K562 (cell line): Measurements from ENCODE around the gene PPP1R37. TPM values are rescaled to one million over a fixed set of nuclear protein-coding genes. Genes with fewer than 3 reads are reported as not detected.
A peak's percentile ranks its signal among the peaks of the same experiment; 100 is the strongest.

Experiments used
- ASH1L ChIP-seq: fragments of 450-650 bp; IDR thresholded peaks from 2 replicates; pipeline ENCODE4 v1.6.1; 2018; ENCODE audit warnings: borderline replicate concordance, mild to moderate bottlenecking, low read depth; ENCODE audit not compliant: partially characterized antibody
- DACH1 ChIP-seq: fragments of 450-650 bp; IDR thresholded peaks from 2 replicates; pipeline ENCODE4 v1.6.1; 2018; ENCODE audit not compliant: partially characterized antibody
- EP400 ChIP-seq: fragments of 450-650 bp; IDR thresholded peaks from 2 replicates; pipeline ENCODE4 v1.6.1; 2017; ENCODE audit warnings: antibody characterized with exemption, mild to moderate bottlenecking, moderate library complexity
- EWSR1 ChIP-seq: fragments of 450-650 bp; IDR thresholded peaks from 2 replicates; pipeline ENCODE4 v1.6.1; 2018; ENCODE audit warnings: borderline replicate concordance, mild to moderate bottlenecking, low read depth, moderate library complexity; ENCODE audit not compliant: partially characterized antibody
- HNRNPL ChIP-seq: fragments of 200-400 bp; formaldehyde crosslinking; IDR thresholded peaks from 2 replicates; pipeline ENCODE4 v1.6.1; 2017; ENCODE audit warnings: low read depth, mild to moderate bottlenecking, low read length
- NRF1 ChIP-seq, 2 experiments: fragments of 450-650 bp; IDR thresholded peaks in 1 of 2; conservative IDR thresholded peaks in 1 of 2; 2 replicates each; pipeline ENCODE4 v1.6.1; 2014; ENCODE audit warnings: mild to moderate bottlenecking in 2 of 2
- PCBP2 ChIP-seq: fragments of 200-400 bp; formaldehyde crosslinking; IDR thresholded peaks from 2 replicates; pipeline ENCODE4 v1.6.1; 2018; ENCODE audit warnings: low read length, low read depth, mild to moderate bottlenecking, moderate library complexity; ENCODE audit not compliant: poor library complexity, severe bottlenecking
- RBM22 ChIP-seq: fragments of 200-400 bp; formaldehyde crosslinking; IDR thresholded peaks from 2 replicates; pipeline ENCODE4 v1.6.1; 2018; ENCODE audit warnings: low read length, low read depth; ENCODE audit not compliant: poor library complexity, severe bottlenecking
- SMAD3 ChIP-seq: fragments of 450-650 bp; formaldehyde crosslinking; conservative IDR thresholded peaks from 2 replicates; pipeline ENCODE4 v1.4.0; 2020; ENCODE audit warnings: mild to moderate bottlenecking
- SRF ChIP-seq, 2 experiments: fragments of 250-450, 450-650 bp in 1 of 2; sonication (Bioruptor Pico) in 1 of 2; sonication (generic) in 1 of 2; formaldehyde crosslinking; IDR thresholded peaks; 2 replicates each; pipeline versions ENCODE4 v1.5.0 to v1.5.1; 2020 to 2022; ENCODE audit warnings: mild to moderate bottlenecking in 1 of 2, missing genetic modification reagents in 1 of 2
- TAF15 ChIP-seq: fragments of 200-400 bp; formaldehyde crosslinking; IDR thresholded peaks from 2 replicates; pipeline ENCODE4 v1.6.1; 2017; ENCODE audit warnings: mild to moderate bottlenecking, low read depth, low read length, moderate library complexity
- ZNF146 ChIP-seq: IDR thresholded peaks from one replicate; pipeline ENCODE4 v1.6.1; 2018; ENCODE audit warnings: missing compliant biosample characterization; ENCODE audit not compliant: unreplicated experiment
- ZNF224 ChIP-seq: sonication (generic); formaldehyde crosslinking; IDR thresholded peaks from 2 replicates; pipeline ENCODE4 v1.8.0; 2022; ENCODE audit warnings: mild to moderate bottlenecking, missing genetic modification reagents
- ZNF407 ChIP-seq: fragments of 450-650 bp; IDR thresholded peaks from 2 replicates; pipeline ENCODE4 v1.6.1; 2016; ENCODE audit warnings: low read depth
- ZNF444 ChIP-seq: fragments of 250-450 bp; sonication (Bioruptor Pico); IDR thresholded peaks from 2 replicates; pipeline ENCODE4 v1.4.0; 2020; ENCODE audit warnings: mild to moderate bottlenecking, moderate library complexity
- ZNF586 ChIP-seq: fragments of 450-650 bp; formaldehyde crosslinking; conservative IDR thresholded peaks from 2 replicates; pipeline ENCODE4 v1.4.0; 2020; ENCODE audit warnings: mild to moderate bottlenecking, moderate library complexity
- polyA plus RNA-seq, 8 experiments: library from polyadenylated mRNA; depleted of rRNA in 4 of 8; stranded (reverse) in 5 of 8; unstranded in 3 of 8; fragments of >200 nt; fragmentation: Nextera tagmentation in 2 of 8; fragmentation: Illumina TruSeq in 1 of 8; extraction: Ambion mirVana in 2 of 8; extraction: Trizol in 1 of 8; gene quantifications; 2 replicates each; pipeline versions ENCODE4 v1.2.1 to v1.2.3, GENCODE V29; 2011 to 2014; ENCODE audit warnings: inconsistent platforms in 1 of 8, missing spikeins in 1 of 8
- total RNA-seq, 7 experiments: library from RNA; depleted of rRNA in 6 of 7; stranded (reverse); fragments of >200 nt in 6 of 7; fragmentation: Illumina TruSeq in 2 of 7; extraction: Trizol in 2 of 7; gene quantifications; 2 replicates each; pipeline versions ENCODE4 v1.2.1 to v1.2.3, GENCODE V29; 2011 to 2021; ENCODE audit warnings: low replicate concordance in 1 of 7
- TF ChIP-seq, protein P1 (sequence below): fragments of 200-800 bp; sonication (Bioruptor generic); IDR thresholded peaks from 2 replicates; pipeline ENCODE4 v1.6.1; 2017; ENCODE audit warnings: missing genetic modification characterization, missing compliant biosample characterization

PPP1R37 gene
- total and polyA plus RNA-seq, 9 of the 15 experiments (the other 6 are each of a cell fraction or from before 2014, with no cell fraction given): 0.04 to 20.3 (median 7.3) TPM

- TF ChIP-seq ZNF224 (CRISPR knock-in tag) (no peak), EP400 (peak; percentile 98), RBM22 (no peak), ZNF586 (no peak), SRF (CRISPR knock-in tag; IDR thresholded peaks at IDR 0.05) (peak in 1 of 2 experiments; percentile 63; a peak in 1 of 4 replicates), ASH1L (peak; percentile 92), TAF15 (no peak), EWSR1 (no peak), ZNF407 (no peak), SMAD3 (CRISPR knock-in tag) (0 out of 2 replicates have a peak, but pooled peaks have one; percentile 6), ZNF146 (CRISPR knock-in tag) (no peak), PCBP2 (no peak), HNRNPL (no peak), DACH1 (peak; percentile 89), ZNF444 (no peak), NRF1 (conservative IDR thresholded peaks at IDR 0.05 in 1 of 2, IDR thresholded peaks at IDR 0.05 in 1 of 2) (peak; percentile 93 to 94)
- TF ChIP-seq, protein P1, sequence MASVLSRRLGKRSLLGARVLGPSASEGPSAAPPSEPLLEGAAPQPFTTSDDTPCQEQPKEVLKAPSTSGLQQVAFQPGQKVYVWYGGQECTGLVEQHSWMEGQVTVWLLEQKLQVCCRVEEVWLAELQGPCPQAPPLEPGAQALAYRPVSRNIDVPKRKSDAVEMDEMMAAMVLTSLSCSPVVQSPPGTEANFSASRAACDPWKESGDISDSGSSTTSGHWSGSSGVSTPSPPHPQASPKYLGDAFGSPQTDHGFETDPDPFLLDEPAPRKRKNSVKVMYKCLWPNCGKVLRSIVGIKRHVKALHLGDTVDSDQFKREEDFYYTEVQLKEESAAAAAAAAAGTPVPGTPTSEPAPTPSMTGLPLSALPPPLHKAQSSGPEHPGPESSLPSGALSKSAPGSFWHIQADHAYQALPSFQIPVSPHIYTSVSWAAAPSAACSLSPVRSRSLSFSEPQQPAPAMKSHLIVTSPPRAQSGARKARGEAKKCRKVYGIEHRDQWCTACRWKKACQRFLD (CRISPR knock-in tag): no peak
Observed at GRCh38 chr19:45178262-45179071, 85.5 kb downstream of the PPP1R37 start, which contains the start of gene BLOC1S3 (continued).
